NCI-H69 (cell line): ENCODE data around the gene DPEP3.

Experiments
- DNase-seq: peaks from one replicate; lab custom pipeline; 2025; lab: John Stamatoyannopoulos, UW

The DPEP3 gene

GRCh38 chr16:67930678-67931211, 49.6 kb downstream of the DPEP3 start:
- no peak for DNase-seq

DNA sequence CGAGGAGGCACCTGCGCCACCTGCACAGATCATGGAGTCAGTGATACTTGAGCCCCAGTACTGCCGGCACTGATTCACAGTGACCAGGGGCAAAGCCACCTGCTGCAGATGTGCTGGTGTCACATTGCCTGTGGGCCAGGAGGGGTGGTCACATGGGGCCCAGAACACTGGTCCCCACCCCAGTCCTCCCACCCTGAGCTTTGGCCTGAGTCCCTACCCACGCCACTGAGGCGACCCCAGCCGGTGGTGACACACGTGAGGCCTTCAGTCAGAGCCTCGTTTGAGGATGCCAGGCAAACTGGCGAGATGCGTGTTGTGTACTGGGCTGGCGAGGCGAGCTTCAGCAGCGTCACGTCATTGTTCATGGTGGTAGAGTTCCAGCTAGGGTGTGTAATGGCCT, 50.1 kb downstream of the DPEP3 start:
- no peak for DNase-seq

DNA sequence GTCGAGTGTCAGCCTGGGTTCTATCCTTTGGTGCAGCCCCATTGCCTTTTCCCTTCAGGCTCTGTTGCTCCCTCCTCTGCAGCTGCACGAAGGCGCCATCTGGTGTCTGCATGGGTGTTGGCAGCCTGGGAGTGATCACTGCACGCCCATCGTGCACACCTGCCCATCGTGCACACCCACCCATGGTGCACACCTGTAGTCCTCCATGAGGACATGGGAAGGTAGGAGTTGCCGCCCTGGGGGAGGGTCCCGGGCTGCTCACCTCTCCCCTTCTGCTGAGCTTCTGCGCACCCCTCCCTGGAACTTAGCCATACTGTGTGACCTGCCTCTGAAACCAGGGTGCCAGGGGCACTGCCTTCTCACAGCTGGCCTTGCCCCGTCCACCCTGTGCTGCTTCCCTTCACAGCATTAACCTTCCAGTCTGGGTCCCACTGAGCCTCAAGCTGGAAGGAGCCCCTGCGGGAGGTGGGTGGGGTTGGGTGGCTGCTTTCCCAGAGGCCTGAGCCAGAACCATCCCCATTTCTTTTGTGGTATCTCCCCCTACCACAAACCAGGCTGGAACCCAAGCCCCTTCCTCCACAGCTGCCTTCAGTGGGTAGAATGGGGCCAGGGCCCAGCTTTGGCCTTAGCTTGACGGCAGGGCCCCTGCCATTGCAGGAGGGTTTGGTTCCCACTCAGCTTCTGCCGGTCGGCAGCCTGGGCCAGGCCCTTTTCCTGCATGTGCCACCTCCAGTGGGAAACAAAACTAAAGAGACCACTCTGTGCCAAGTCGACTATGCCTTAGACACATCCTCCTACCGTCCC, 51.5 kb downstream of the DPEP3 start:
- peak; percentile 75 for DNase-seq

DNA sequence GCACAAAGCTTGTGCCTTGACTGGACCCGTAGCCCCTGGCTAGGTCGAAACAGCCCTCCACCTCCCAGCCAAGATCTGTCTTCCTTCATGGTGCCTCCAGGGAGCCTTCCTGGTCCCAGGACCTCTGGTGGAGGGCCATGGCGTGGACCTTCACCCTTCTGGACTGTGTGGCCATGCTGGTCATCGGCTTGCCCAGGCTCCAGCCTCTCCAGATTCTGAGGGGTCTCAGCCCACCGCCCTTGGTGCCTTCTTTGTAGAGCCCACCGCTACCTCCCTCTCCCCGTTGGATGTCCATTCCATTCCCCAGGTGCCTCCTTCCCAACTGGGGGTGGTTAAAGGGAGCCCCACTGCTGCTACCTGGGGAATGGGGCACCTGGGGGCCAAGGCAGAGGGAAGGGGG, 52.2 kb downstream of the DPEP3 start:
- DNase-seq: no peak

- DNase-seq: no peak
These were observed 53.0 kb downstream of the DPEP3 start for GRCh38 chr16:67927131-67927941.

DNA sequence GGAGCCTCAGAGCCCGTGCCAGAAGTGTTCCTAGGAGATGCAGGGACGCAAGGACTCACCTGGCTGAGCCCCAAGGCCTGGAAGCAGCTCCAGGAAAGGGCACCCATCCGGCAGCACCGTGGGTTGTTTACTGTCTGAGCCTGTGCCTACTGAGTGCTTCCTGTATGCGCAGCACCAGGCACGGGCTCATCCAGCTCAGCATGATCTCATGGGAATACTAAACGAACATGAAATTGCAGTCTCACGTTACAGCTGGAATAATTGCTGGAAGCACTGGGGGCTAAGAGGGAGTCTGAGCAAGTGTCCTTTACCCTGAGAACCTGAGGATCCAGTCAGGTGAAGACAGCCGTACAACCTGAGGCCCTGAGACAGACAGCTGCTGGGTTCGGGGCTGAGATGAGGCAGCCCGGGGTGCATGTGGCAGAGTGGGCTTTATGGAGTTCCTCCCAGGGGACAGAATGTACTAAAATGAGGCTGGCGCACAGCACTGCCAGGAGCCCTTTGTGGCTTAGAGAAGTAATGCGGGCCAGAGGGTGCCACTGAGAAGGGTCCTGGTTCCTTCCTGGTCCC, 54.0 kb downstream of the DPEP3 start:
- DNase-seq: peak; percentile 93
